PC-9 (cell line): ENCODE measurements around the gene SUSD1. TPM values are rescaled to one million over a fixed set of nuclear protein-coding genes. Genes with fewer than 3 reads are reported as not detected.

Experiments used
- BruUV-seq: library from RNA; stranded (reverse); fragments of 400-500 nt; replicated peaks from 2 replicates; lab custom pipeline; 2021; lab: Mats Ljungman, UMichigan
- CTCF ChIA-PET: fragments of 300-600 bp; sonication (Branson Sonifier 250); formaldehyde crosslinking; loops from one replicate; lab custom pipeline; 2022; ENCODE audit warnings: antibody characterized with exemption; lab: Charles Lee
- POLR2A ChIA-PET: fragments of 300-600 bp; sonication (Branson Sonifier 250); formaldehyde crosslinking; loops from one replicate; lab custom pipeline; 2022; ENCODE audit warnings: antibody characterized with exemption; ENCODE audit not compliant: unreplicated experiment; lab: Charles Lee
- DNase-seq, 2 experiments: peaks; one replicate each; pipeline versions ENCODE4 v3.0.0 to v3.0.0-alpha.2; 2015 to 2022; ENCODE audit warnings: mixed read lengths in 1 of 2
- H2AFZ ChIP-seq: fragments of 200-600 bp; sonication (generic); 2 replicates; pipeline ENCODE4 v1.8.1; 2017; ENCODE audit warnings: antibody characterized with exemption
- H3F3A ChIP-seq: fragments of 200-600 bp; sonication (generic); 2 replicates; pipeline ENCODE4 v1.8.1; 2017; ENCODE audit warnings: antibody characterized with exemption, mild to moderate bottlenecking, low read depth; ENCODE audit not compliant: insufficient read depth
- H3K27ac ChIP-seq: fragments of 200-600 bp; sonication (generic); 2 replicates; pipeline ENCODE4 v1.6.1; 2016; ENCODE audit warnings: mixed run types
- H3K27me3 ChIP-seq: fragments of 200-600 bp; sonication (generic); 2 replicates; pipeline ENCODE4 v1.6.1; 2016; ENCODE audit warnings: low read depth, mixed run types; ENCODE audit not compliant: insufficient read depth
- H3K36me3 ChIP-seq: fragments of 200-600 bp; sonication (generic); 2 replicates; pipeline ENCODE4 v1.6.1; 2016; ENCODE audit warnings: low read depth, mixed run types
- H3K4me1 ChIP-seq: fragments of 200-600 bp; sonication (generic); replicated peaks from 2 replicates; pipeline ENCODE4 v1.6.1; 2016; ENCODE audit warnings: mixed run types; ENCODE audit not compliant: insufficient read depth
- H3K4me2 ChIP-seq: fragments of 200-600 bp; sonication (generic); 2 replicates; pipeline ENCODE4 v1.6.1; 2017; ENCODE audit warnings: mixed run types
- H3K4me3 ChIP-seq: fragments of 200-600 bp; sonication (generic); 2 replicates; pipeline ENCODE4 v1.6.1; 2016; ENCODE audit warnings: mixed run types
- H3K79me2 ChIP-seq: fragments of 200-600 bp; sonication (generic); 2 replicates; pipeline ENCODE4 v1.6.1; 2017; ENCODE audit warnings: low read depth, mixed run types
- H3K9me2 ChIP-seq: fragments of 200-600 bp; sonication (generic); 2 replicates; pipeline ENCODE4 v1.8.1; 2017; ENCODE audit warnings: mild to moderate bottlenecking; ENCODE audit not compliant: insufficient read depth
- H3K9me3 ChIP-seq: fragments of 200-600 bp; sonication (generic); 2 replicates; pipeline ENCODE4 v1.8.1; 2016; ENCODE audit warnings: low read depth; ENCODE audit not compliant: insufficient read depth
- H4K20me1 ChIP-seq: fragments of 200-600 bp; sonication (generic); 2 replicates; pipeline ENCODE4 v1.8.1; 2017; ENCODE audit not compliant: insufficient read depth
- CTCF ChIP-seq: fragments of 200-600 bp; sonication (generic); conservative IDR thresholded peaks from 2 replicates; pipeline ENCODE4 v1.6.1; 2017; ENCODE audit warnings: mixed run types, antibody characterized with exemption, mild to moderate bottlenecking, moderate library complexity
- EZH2 ChIP-seq: fragments of 200-600 bp; sonication (generic); IDR thresholded peaks from 2 replicates; pipeline ENCODE4 v1.8.0; 2017; ENCODE audit warnings: antibody characterized with exemption, low read depth
- intact Hi-C: fragments of 100-400 bp; cut with micrococcal nuclease; formaldehyde crosslinking; loops from one replicate; pipeline ENCODE4 v1.10.0; 2022; ENCODE audit not compliant: unreplicated experiment
- total RNA-seq: library from RNA; stranded (reverse); gene quantifications from 2 replicates; pipeline ENCODE4 v1.2.3, GENCODE V29; 2021

The SUSD1 gene
- total RNA-seq, 1 experiment from 2014 or later: 23.2 TPM

- peaks cover 45% of the 10 kb centered on the region for H3F3A ChIP-seq
- ChIA-PET POLR2A (no interaction called here), CTCF (no interaction called here)
- no peak overlapping the region for H3K27ac ChIP-seq
- no TSS peak for BruUV-seq
- H3K9me3 ChIP-seq: peaks cover 20% of the 10 kb centered on the region
- no peak overlapping the region for H3K4me2 ChIP-seq
- TF ChIP-seq EZH2 (no peak), CTCF (no peak)
- H3K79me2 ChIP-seq: no peaks in the 10 kb centered on the region
- H3K9me2 ChIP-seq: no peaks in the 10 kb centered on the region
- H3K4me3 ChIP-seq: no peak overlapping the region
- no peaks in the 10 kb centered on the region for H3K36me3 ChIP-seq
- H3K27me3 ChIP-seq: no peaks in the 10 kb centered on the region
- H3K4me1 ChIP-seq: peaks cover 60% of the 10 kb centered on the region
- DNase-seq: no peak
- H2AFZ ChIP-seq: no peak overlapping the region
- intact Hi-C loops: no loop called here
- H4K20me1 ChIP-seq: no peaks in the 10 kb centered on the region
Measured at GRCh38 chr9:112044881-112045280, 130.2 kb downstream of the SUSD1 start.

- H3F3A ChIP-seq: peaks cover 45% of the 10 kb centered on the region
- no peaks in the 10 kb centered on the region for H3K9me2 ChIP-seq
- peaks cover 3% of the 10 kb centered on the region; the same call in 1 of the 2 replicates for H3K36me3 ChIP-seq
- H3K79me2 ChIP-seq: no peaks in the 10 kb centered on the region
- BruUV-seq: no TSS peak
- H2AFZ ChIP-seq: no peak overlapping the region
- TF ChIP-seq EZH2: no peak
- no peak for TF ChIP-seq CTCF
- peaks cover 60% of the 10 kb centered on the region for H3K4me1 ChIP-seq
- H3K27ac ChIP-seq: no peak overlapping the region
- H4K20me1 ChIP-seq: no peaks in the 10 kb centered on the region
- DNase-seq: no peak
- peaks cover 20% of the 10 kb centered on the region for H3K9me3 ChIP-seq
- no peak overlapping the region for H3K4me3 ChIP-seq
- CTCF ChIA-PET: no interaction called here
- intact Hi-C loops: no loop called here
- H3K4me2 ChIP-seq: no peak overlapping the region
- POLR2A ChIA-PET: interaction anchor here (0.6 kb wide), 1 partner anchor 57 kb away, joined by 10 read pairs; no protein-coding TSS in a partner anchor
- no peaks in the 10 kb centered on the region for H3K27me3 ChIP-seq
Measured at GRCh38 chr9:112044186-112044585, 130.9 kb downstream of the SUSD1 start.

DNA sequence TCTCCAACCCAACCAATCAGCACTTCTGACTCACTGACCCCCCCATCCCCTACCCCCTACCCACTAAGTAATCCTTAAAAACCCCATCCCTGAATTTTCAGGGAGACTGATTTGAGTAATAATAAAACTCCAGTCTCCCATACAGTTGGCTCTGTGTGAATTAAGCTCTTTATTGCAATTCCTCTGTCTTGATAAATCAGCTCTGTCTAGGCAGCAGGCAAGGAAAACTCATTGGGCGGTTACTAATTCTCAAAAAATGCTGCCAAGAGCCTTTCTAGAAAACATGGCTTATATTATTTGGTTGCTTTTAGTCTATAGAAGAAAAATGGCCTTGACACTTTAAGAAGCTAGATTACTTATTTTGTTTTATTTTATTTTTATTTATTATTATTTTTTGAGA lies 131.7 kb downstream of the SUSD1 start:
- no TSS peak for BruUV-seq
- peak overlapping the region; percentile 83; the same call in 1 of the 2 replicates for H3K27ac ChIP-seq
- no peak overlapping the region for H3K4me2 ChIP-seq
- H3K4me3 ChIP-seq: no peak overlapping the region
- H3K9me2 ChIP-seq: no peaks in the 10 kb centered on the region
- CTCF ChIA-PET: no interaction called here
- H3F3A ChIP-seq: peaks cover 45% of the 10 kb centered on the region
- no peaks in the 10 kb centered on the region for H4K20me1 ChIP-seq
- H3K4me1 ChIP-seq: peaks cover 60% of the 10 kb centered on the region
- H2AFZ ChIP-seq: no peak overlapping the region
- POLR2A ChIA-PET: interaction anchor here (0.6 kb wide), 1 partner anchor 58 kb away, joined by 10 read pairs; no protein-coding TSS in a partner anchor
- intact Hi-C loops: no loop called here
- H3K27me3 ChIP-seq: no peaks in the 10 kb centered on the region
- DNase-seq: no peak
- H3K9me3 ChIP-seq: peaks cover 17% of the 10 kb centered on the region
- no peak for TF ChIP-seq CTCF
- TF ChIP-seq EZH2: no peak
- no peaks in the 10 kb centered on the region for H3K79me2 ChIP-seq
- H3K36me3 ChIP-seq: peaks cover 3% of the 10 kb centered on the region; the same call in 1 of the 2 replicates
